ELF-1 (cell line): ENCODE measurements around the gene H2BK1.
A peak's percentile ranks its signal among the peaks of the same experiment; 100 is the strongest.

ENCODE experiments used
- DNase-seq: peaks from one replicate; pipeline ENCODE4 v3.0.0-alpha.2; 2016; ENCODE audit warnings: low read depth, low spot score

H2BK1 gene

GRCh38 chr7:151179287-151179860 lies 30.9 kb downstream of the H2BK1 start:
- DNase-seq = no peak

- no peak for DNase-seq
These were observed 31.5 kb downstream of the H2BK1 start for GRCh38 chr7:151178831-151179230.

GRCh38 chr7:151178236-151178635 lies 32.1 kb downstream of the H2BK1 start:
- DNase-seq = no peak

DNA sequence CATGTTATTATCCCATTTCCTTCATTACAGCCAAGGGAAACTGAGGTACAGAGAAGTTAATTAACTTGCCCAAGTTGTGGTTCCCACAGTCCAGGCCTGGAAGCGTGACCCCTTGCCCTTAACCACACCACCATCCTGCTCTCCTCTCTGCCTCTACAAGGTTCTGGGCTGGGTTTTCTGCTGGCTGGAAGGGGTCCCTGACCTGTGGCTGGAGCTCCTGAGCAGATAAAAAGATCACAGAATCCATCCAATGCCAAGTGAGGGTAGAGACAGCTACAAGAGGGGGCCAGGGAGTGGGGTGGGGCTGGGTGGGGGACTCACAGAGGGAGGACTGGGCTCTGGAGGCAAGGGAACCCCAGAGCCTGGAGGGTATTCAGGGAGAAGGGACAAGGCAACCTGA lies 33.0 kb downstream of the H2BK1 start:
- DNase-seq = no peak

- no peak for DNase-seq
These were observed 33.9 kb downstream of the H2BK1 start for GRCh38 chr7:151176401-151176800.

DNA sequence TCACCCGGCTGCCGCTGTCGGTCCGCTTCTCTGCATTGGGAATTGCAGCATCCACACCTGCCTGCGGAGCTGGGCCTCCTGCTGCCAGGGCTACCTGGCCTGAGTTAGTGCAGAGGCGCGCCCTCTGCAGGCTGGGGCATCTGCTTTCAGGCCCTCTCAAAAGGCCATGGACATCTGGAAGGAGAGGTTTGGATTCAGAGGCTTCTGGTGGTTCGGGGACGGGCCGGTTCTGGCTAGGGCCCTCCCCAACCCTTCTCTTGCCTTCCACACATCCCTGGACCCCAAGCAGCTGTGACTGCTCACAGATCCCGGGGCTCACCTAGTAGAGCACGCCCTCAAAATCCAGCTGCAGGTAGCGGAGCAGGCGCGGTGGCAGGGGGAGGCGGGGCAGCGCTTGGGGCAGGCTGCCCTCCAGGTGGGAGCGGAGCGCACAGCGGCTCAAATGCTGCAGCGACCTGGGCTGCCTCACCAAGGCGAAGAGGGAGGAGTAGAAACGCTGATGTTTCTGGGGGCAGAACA lies 34.4 kb downstream of the H2BK1 start:
- DNase-seq = peak; percentile 29

DNA sequence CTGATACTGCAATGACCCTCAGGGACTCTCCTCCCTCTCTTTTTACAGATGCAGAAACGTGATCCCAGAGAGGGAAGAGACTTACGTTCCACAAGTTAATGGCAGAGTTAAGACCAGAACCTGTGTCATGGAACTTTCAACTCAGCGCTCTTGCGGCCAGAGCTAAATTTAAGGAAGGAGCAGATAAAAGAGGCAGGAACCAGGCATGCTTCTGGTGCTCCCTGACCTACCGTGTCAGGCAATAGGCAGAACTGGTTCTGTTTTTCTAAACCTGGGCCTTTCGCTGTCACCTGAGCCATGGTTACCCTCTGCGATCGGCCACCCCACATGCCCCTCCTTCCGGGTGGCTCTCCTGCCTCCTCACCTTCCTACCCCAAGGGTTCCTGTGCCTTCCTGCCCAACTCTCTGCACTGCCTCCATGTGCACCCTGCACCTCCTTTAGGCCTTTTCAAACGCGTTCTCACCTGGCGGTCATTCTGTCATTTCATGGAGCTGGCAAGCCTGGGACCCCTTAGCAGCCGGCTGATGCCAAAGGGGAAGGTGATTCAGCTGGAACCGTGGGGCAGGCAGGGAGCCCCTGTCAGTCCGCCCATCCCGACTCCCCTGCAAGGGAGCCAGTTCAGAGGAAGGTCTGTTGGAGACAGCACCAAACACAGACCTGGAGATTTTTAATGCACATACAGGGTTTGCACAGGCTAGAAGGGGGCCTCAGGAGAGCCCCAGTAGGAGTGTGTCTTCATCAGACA lies 35.1 kb downstream of the H2BK1 start:
- no peak for DNase-seq

- DNase-seq = peak; percentile 89
These were observed 35.8 kb downstream of the H2BK1 start for GRCh38 chr7:151174246-151175046.

- no peak for DNase-seq
These were observed 36.7 kb downstream of the H2BK1 start for GRCh38 chr7:151173386-151174245.

- peak; percentile 91 for DNase-seq
These were observed 37.8 kb downstream of the H2BK1 start for GRCh38 chr7:151172273-151173141.

DNA sequence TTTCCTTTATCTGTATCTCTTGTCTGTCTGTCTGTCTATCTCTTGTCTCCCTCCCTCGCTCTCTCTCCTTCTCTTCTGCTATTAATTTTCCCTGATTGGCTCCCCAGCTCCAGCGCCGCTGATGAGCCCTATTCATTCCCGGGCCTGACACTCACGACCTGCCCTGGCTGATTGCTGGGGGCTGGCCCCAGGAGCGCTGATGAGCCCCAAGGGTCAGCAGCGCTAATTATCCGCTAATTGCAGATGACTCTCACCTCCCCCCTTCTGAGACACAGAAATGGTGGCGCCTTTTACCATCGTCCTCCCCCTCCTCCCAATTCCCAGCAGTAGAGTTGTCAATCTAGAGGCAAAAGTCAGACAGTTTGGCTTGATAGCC lies 41.5 kb downstream of the H2BK1 start:
- DNase-seq = peak; percentile 62

DNA sequence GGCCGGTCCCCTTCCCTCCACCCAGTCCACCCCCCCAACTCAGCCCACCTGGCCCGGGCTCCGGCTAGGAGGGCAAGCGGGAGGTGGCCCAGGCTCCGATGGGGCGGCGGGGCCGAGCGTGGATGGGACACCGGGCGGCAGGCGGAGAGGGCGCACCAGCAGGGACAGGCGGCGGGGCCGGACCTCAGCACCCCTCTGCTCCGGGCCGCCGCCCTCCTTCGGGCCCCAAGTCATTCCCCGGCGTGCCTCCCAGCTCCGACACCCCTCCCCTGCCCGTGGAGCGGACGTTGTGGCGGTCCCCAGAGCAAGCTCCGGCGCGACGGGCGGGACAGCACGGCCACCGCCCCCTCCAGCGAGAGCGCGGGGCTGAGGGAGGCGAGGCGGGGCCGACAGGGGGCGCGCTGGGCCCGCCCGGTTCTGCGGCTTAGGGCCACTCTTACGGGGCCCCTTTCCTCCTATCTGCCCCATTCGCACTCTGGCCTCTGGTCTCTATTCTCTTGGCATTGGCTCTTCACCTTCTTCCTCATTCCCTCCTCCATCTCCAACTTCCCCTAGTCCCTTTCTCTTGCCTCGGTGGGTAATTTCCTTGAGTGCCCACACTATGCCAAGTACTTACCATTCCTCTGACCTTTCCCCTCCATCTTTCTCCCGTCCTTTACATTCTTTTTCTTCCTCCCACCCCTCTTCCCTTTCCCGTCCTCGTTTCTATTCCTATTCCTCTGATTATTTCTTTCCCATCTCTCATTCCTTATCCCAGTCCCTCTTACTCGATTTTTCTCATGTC lies 42.1 kb downstream of the H2BK1 start:
- DNase-seq = peak; percentile 72

GRCh38 chr7:151167197-151167961 lies 42.9 kb downstream of the H2BK1 start, which contains the start of gene GBX1:
TSS of gene GBX1 (minus strand) at chr7:151167694. CDS start at chr7:151167548, 146 bp downstream.
- peak; percentile 47 for DNase-seq

- peak; percentile 49 for DNase-seq
These were observed 43.6 kb downstream of the H2BK1 start for GRCh38 chr7:151166629-151167196.

- no peak for DNase-seq
These were observed 48.5 kb downstream of the H2BK1 start for GRCh38 chr7:151161757-151162156.
